ENCODE data around the gene PSMB11.

Gene PSMB11

DNA sequence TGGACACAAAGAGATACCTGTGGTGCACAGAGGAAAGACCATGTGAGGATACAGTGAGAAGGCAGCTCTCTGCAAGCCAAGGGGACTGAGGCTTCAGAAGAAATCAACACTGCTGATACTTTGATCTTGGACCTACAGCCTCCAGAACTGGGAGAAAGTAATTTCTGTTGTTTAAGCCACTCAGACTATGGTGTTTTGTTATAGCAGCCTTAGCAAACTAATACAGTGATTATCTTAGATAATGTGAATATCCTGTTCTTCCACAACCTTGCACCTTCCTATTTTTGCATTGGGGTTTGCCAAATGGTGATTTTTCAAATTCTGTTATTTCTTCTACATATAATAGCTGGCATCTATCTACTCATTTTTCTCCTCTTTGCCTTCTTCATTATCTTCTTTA, 23.9 kb upstream of the PSMB11 start:
- H3K4me1 ChIP-seq (ENCODE audit: insufficient read depth, low read length, poor library complexity, severe bottlenecking) = no peaks in the 10 kb centered on the region
- no peaks in the 10 kb centered on the region for H3K36me3 ChIP-seq (ENCODE audit: insufficient read depth, low read length)
- no peaks in the 10 kb centered on the region for H3K79me2 ChIP-seq (ENCODE audit: insufficient read depth, low read length)
- H3K4me2 ChIP-seq (ENCODE audit: low read depth, low read length, poor library complexity, severe bottlenecking) = no peak overlapping the region
- no peaks in the 10 kb centered on the region for H3K27me3 ChIP-seq (ENCODE audit: insufficient read depth, low read length, poor library complexity, severe bottlenecking)
- H3F3A ChIP-seq (ENCODE audit: low read depth) = no peaks in the 10 kb centered on the region
- no peak overlapping the region for H2AFZ ChIP-seq (ENCODE audit: low read length)
- no peak overlapping the region for H3K9ac ChIP-seq (ENCODE audit: low read depth, low read length, poor library complexity, severe bottlenecking)
- TF ChIP-seq, protein P1, sequence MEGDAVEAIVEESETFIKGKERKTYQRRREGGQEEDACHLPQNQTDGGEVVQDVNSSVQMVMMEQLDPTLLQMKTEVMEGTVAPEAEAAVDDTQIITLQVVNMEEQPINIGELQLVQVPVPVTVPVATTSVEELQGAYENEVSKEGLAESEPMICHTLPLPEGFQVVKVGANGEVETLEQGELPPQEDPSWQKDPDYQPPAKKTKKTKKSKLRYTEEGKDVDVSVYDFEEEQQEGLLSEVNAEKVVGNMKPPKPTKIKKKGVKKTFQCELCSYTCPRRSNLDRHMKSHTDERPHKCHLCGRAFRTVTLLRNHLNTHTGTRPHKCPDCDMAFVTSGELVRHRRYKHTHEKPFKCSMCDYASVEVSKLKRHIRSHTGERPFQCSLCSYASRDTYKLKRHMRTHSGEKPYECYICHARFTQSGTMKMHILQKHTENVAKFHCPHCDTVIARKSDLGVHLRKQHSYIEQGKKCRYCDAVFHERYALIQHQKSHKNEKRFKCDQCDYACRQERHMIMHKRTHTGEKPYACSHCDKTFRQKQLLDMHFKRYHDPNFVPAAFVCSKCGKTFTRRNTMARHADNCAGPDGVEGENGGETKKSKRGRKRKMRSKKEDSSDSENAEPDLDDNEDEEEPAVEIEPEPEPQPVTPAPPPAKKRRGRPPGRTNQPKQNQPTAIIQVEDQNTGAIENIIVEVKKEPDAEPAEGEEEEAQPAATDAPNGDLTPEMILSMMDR (conservative IDR thresholded peaks at IDR 0.05; ENCODE audit: low read length) = no peak
- TF ChIP-seq EZH2phosphoT487 (IDR thresholded peaks at IDR 0.05; ENCODE audit: borderline replicate concordance) = no peak
- no peaks in the 10 kb centered on the region for H4K20me1 ChIP-seq (ENCODE audit: insufficient read depth, low read length, poor library complexity, severe bottlenecking)
- H3K9me2 ChIP-seq (replicated peaks; ENCODE audit: low read depth, low read length) = no peaks in the 10 kb centered on the region
- no peaks in the 10 kb centered on the region for H3K9me3 ChIP-seq (ENCODE audit: insufficient read depth, low read depth, low read length)
- H3K4me3 ChIP-seq (ENCODE audit: low read length, poor library complexity, severe bottlenecking) = no peak overlapping the region

DNA sequence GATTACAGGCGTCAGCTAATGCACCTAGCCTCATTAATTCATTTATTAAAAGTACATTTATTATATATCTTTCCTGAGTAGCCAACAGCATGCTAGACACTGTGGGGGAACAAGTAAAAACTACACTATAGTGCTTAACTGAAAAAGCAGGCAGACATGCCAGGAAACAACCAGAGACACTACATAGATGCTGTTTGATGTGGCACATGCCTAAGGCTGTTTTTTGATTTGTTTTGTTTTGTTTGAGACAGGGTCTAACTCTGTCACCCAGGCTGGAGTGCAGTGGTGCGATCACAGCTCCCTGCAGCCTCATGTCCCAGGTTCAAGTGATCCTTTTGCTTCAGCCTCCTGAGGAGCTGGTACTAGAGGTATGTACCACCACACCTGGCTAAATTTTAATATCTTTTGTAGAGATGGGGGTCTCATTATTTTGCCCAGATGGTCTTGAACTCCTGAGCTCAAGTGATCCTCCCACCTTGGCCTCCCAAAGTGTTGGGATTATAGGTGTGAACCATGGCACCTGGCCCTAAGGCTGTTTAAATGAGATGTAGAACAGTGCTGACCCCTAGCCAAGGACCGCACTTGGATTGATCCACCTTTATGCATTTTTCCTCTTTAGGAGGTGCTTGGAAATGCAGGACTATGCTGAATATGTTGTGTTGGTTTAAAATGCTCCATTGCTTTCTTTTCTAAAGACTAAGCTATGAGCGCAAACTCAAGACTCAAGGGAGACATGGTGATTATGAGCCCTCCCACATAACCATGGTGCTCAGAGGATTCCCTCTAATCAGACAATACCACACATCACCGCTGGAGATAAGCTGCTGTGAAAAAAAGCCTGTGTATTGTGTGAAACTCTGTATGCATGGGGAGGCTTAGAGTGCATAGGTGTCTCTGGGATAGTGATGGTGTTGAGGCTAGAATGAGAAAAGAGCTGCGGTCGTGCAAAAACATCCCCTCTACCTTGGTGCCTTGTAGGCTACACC, 21.6 kb upstream of the PSMB11 start:
- no peaks in the 10 kb centered on the region for H3K79me2 ChIP-seq (ENCODE audit: insufficient read depth, low read length)
- H3K9me3 ChIP-seq (ENCODE audit: insufficient read depth, low read depth, low read length) = no peaks in the 10 kb centered on the region
- H3K4me2 ChIP-seq (ENCODE audit: low read depth, low read length, poor library complexity, severe bottlenecking) = no peak overlapping the region
- H3K4me3 ChIP-seq (ENCODE audit: low read length, poor library complexity, severe bottlenecking) = no peak overlapping the region
- no peaks in the 10 kb centered on the region for H3K27me3 ChIP-seq (ENCODE audit: insufficient read depth, low read length, poor library complexity, severe bottlenecking)
- H2AFZ ChIP-seq (ENCODE audit: low read length) = no peak overlapping the region
- H3F3A ChIP-seq (ENCODE audit: low read depth) = no peaks in the 10 kb centered on the region
- no peaks in the 10 kb centered on the region for H3K36me3 ChIP-seq (ENCODE audit: insufficient read depth, low read length)
- no peaks in the 10 kb centered on the region for H4K20me1 ChIP-seq (ENCODE audit: insufficient read depth, low read length, poor library complexity, severe bottlenecking)
- H3K4me1 ChIP-seq (ENCODE audit: insufficient read depth, low read length, poor library complexity, severe bottlenecking) = peaks cover 9% of the 10 kb centered on the region
- no peak for TF ChIP-seq EZH2phosphoT487 (IDR thresholded peaks at IDR 0.05; ENCODE audit: borderline replicate concordance)
- H3K9ac ChIP-seq (ENCODE audit: low read depth, low read length, poor library complexity, severe bottlenecking) = no peak overlapping the region
- no peaks in the 10 kb centered on the region for H3K9me2 ChIP-seq (replicated peaks; ENCODE audit: low read depth, low read length)

DNA sequence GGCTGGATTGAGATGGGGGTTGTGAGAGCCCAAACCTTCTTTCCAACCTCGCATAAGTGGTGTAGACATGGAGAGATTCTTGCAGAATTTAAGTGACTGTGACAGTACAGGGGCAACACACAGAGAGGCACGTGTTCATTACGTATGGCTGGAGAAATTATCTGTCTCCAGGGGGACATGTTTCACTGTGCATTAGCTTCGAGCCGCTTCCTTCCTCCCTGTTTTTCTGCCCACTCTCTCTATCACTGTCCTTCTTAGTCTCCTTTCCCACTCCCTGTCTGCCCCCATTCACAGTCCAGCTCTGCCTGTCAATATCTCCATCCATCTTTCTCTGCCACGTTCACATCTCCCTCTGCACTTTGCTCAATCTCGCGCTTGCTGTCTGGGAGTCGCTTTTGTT, 20.6 kb upstream of the PSMB11 start:
- H3K9me3 ChIP-seq (ENCODE audit: insufficient read depth, low read depth, low read length) = no peaks in the 10 kb centered on the region
- no peaks in the 10 kb centered on the region for H3K9me2 ChIP-seq (replicated peaks; ENCODE audit: low read depth, low read length)
- no peaks in the 10 kb centered on the region for H3K79me2 ChIP-seq (ENCODE audit: insufficient read depth, low read length)
- no peak for TF ChIP-seq EZH2phosphoT487 (IDR thresholded peaks at IDR 0.05; ENCODE audit: borderline replicate concordance)
- TF ChIP-seq, protein P1 (conservative IDR thresholded peaks at IDR 0.05; ENCODE audit: low read length) = no peak
- no peaks in the 10 kb centered on the region for H4K20me1 ChIP-seq (ENCODE audit: insufficient read depth, low read length, poor library complexity, severe bottlenecking)
- no peak overlapping the region for H3K4me3 ChIP-seq (ENCODE audit: low read length, poor library complexity, severe bottlenecking)
- H3F3A ChIP-seq (ENCODE audit: low read depth) = no peaks in the 10 kb centered on the region
- H3K4me2 ChIP-seq (ENCODE audit: low read depth, low read length, poor library complexity, severe bottlenecking) = no peak overlapping the region
- H3K9ac ChIP-seq (ENCODE audit: low read depth, low read length, poor library complexity, severe bottlenecking) = no peak overlapping the region
- H3K4me1 ChIP-seq (ENCODE audit: insufficient read depth, low read length, poor library complexity, severe bottlenecking) = peaks cover 15% of the 10 kb centered on the region
- no peaks in the 10 kb centered on the region for H3K27me3 ChIP-seq (ENCODE audit: insufficient read depth, low read length, poor library complexity, severe bottlenecking)
- no peaks in the 10 kb centered on the region; the same call in 1 of the 2 replicates for H3K36me3 ChIP-seq (ENCODE audit: insufficient read depth, low read length)
- no peak overlapping the region for H2AFZ ChIP-seq (ENCODE audit: low read length)
